Effector memory CD8-positive, alpha-beta T cell (primary cell): Measurements from ENCODE around the gene PRKD3.
"Not testable (repeated sequence)": the region's sequence is repeated elsewhere in the genome, so short reads cannot be mapped to it uniquely, and the experiment has no call there.

Experiments
- ATAC-seq: fragments of 150-1000 bp; cut with Tn5 transposase; replicated peaks from 2 replicates; pipeline ENCODE4 v1.10.0; 2021; ENCODE audit warnings: mild to moderate bottlenecking, moderate library complexity
- DNase-seq, 3 experiments: peaks; one replicate each; pipeline ENCODE4 v3.0.0; 2021
- H3K27ac Mint-ChIP-seq, 2 donors: one replicate each; pipeline ENCODE4 v1.8.0; 2022; ENCODE audit warnings: mild to moderate bottlenecking in 2 of 2, mixed read lengths in 2 of 2, moderate library complexity in 2 of 2
- H3K27me3 Mint-ChIP-seq, 2 donors: one replicate each; pipeline ENCODE4 v1.8.0; 2022; ENCODE audit warnings: mixed read lengths in 2 of 2
- H3K36me3 Mint-ChIP-seq: one replicate; pipeline ENCODE4 v1.8.0; 2022; ENCODE audit warnings: mild to moderate bottlenecking, moderate library complexity, mixed read lengths; ENCODE audit not compliant: insufficient read depth
- H3K4me1 Mint-ChIP-seq, 2 donors: one replicate each; pipeline ENCODE4 v1.8.0; 2022; ENCODE audit warnings: low read depth in 2 of 2, mixed read lengths in 2 of 2
- H3K4me3 Mint-ChIP-seq, 2 donors: one replicate each; pipeline ENCODE4 v1.8.0; 2022; ENCODE audit warnings: mild to moderate bottlenecking in 2 of 2, mixed read lengths in 2 of 2, moderate library complexity in 2 of 2
- H3K9me3 Mint-ChIP-seq, 2 donors: one replicate each; pipeline ENCODE4 v1.8.0; 2022; ENCODE audit warnings: mixed read lengths in 2 of 2

Gene PRKD3

DNA sequence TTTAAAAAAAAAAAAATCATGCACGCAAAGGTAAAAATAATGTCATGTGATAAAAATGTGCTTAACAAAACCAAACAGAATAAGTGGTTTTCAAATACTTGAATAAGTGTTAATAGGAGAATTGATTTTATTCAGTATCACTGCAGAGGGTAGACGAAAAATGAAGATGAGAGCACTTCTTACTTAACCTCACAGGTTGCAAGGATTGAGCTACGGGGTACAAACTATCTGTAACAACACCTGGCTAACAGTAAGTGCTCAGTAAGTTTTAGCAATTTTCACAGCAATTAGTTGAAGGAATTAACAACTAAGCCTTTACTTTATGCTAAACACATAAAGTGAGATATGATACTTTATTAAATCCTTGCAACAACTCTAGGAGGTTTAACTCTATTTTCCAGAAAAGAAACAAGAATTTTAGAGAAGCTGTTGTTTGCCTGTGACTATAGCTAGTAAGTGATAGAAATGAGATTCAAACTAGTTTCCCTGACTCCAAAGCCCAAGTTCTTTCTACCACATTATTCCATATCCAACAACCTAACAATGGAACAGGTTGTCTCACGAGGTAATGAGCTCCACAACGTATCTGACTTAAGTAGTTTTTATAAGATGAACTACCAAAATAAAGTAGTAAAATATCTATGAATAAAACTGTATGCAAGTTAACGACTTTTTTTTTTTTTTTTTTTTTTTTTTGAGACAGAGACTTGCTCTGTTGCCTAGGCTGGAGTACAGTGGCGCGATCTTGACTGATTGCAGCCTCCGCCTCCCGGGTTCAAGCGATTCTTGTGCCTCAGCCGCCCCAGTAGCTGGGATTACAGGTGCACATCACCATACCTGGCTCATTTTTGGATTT, 4.7 kb downstream of the PRKD3 start:
- Mint-ChIP-seq H3K27ac (no peak overlapping the region), H3K9me3 (no peaks in the 10 kb centered on the region), H3K27me3 (no peaks in the 10 kb centered on the region), H3K36me3 (peaks cover 11% of the 10 kb centered on the region), H3K4me3 (no peak overlapping the region), H3K4me1 (peaks cover 35 to 39% of the 10 kb centered on the region in 2 donors)
- DNase-seq (no peak), ATAC-seq (no peak)

DNA sequence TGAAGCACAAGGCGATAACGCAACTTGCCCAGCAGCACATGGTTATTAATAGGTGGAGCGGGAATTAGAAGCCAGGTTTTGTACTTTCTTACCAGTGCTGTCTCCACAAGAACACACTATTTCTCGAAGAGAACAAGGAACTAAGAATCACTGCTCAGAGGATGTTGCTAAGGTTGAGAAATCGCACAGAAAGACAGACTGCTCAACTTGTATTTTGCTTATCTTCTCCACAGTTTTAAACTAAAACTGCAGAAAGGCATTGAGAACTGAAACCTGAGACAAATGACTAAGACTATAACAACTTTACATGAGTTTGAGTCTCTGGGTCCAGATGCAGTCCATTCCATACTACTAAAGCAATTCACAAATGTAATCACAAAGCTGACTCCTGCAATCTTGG, 6.2 kb downstream of the PRKD3 start:
- Mint-ChIP-seq H3K27me3 (no peaks in the 10 kb centered on the region), H3K27ac (no peak overlapping the region), H3K36me3 (peaks cover 10% of the 10 kb centered on the region), H3K4me3 (no peak overlapping the region), H3K4me1 (peaks cover 36 to 43% of the 10 kb centered on the region in 2 donors), H3K9me3 (no peaks in the 10 kb centered on the region)
- no peak for DNase-seq
- no peak for ATAC-seq

GRCh38 chr2:37317746-37318145, 6.9 kb downstream of the PRKD3 start:
- H3K27me3 Mint-ChIP-seq, result no peaks in the 10 kb centered on the region
- H3K9me3 Mint-ChIP-seq, result no peaks in the 10 kb centered on the region
- no peak overlapping the region for H3K4me3 Mint-ChIP-seq
- peaks cover 38 to 46% of the 10 kb centered on the region in 2 donors for H3K4me1 Mint-ChIP-seq
- H3K27ac Mint-ChIP-seq, result no peak overlapping the region
- peaks cover 10% of the 10 kb centered on the region for H3K36me3 Mint-ChIP-seq
- DNase-seq (no peak), ATAC-seq (no peak)

DNA sequence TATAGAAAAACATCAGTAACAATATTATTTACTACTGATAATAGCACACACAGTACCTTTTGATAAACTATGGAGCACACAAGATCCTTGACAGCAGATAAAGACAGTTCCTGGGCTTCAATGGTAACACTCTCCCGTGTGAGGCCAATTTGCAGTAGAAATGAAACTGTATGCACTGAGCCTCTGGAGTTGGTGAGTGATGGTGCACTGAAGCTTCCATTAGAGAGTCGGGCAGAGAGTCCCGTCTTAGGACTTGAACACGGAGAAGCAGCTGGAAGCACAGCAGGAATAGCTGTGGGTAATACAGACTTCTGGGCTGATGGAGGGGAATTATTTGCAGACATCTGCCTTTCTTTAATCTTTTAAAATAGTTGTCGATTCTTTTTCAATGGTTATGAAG, 8.5 kb downstream of the PRKD3 start:
- H3K4me1 Mint-ChIP-seq, result peaks cover 34 to 44% of the 10 kb centered on the region in 2 donors
- H3K27me3 Mint-ChIP-seq, result no peaks in the 10 kb centered on the region
- no peak overlapping the region for H3K4me3 Mint-ChIP-seq
- H3K27ac Mint-ChIP-seq, result no peak overlapping the region
- H3K36me3 Mint-ChIP-seq, result peaks cover 10% of the 10 kb centered on the region
- no peak for DNase-seq
- ATAC-seq, result no peak
- H3K9me3 Mint-ChIP-seq, result no peaks in the 10 kb centered on the region

DNA sequence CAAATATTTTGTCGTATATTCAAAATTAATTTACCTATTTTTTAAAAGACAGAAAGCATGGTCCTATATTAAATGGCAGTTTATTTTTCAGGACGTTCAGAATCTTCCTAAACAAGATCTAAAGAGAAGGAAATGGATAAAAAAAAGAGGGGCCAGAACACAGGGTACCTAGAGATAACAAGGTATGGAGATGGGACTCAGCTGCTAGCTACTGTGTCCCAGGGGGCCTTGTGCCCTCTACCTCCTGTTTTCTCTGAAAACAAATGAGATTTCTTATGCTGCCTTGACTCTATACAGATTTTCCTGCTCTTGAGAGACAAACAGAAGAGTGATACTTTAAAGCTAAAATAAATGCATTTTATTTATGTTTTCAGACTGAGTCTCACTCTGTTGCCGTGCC, 9.3 kb downstream of the PRKD3 start:
- H3K4me1 Mint-ChIP-seq, result peaks cover 39 to 48% of the 10 kb centered on the region in 2 donors
- no peaks in the 10 kb centered on the region for H3K9me3 Mint-ChIP-seq
- H3K27me3 Mint-ChIP-seq, result no peaks in the 10 kb centered on the region
- no peak for ATAC-seq
- H3K36me3 Mint-ChIP-seq, result peaks cover 7% of the 10 kb centered on the region
- no peak overlapping the region for H3K4me3 Mint-ChIP-seq
- DNase-seq, result no peak
- no peak overlapping the region for H3K27ac Mint-ChIP-seq

GRCh38 chr2:37307500-37307899, 17.1 kb downstream of the PRKD3 start:
- H3K27me3 Mint-ChIP-seq, result no peaks in the 10 kb centered on the region
- H3K27ac Mint-ChIP-seq, result peak overlapping the region in 1 of 2 donors; percentile 56
- no peak overlapping the region for H3K4me3 Mint-ChIP-seq
- ATAC-seq, result no peak
- DNase-seq, result no peak
- H3K9me3 Mint-ChIP-seq, result no peaks in the 10 kb centered on the region
- H3K36me3 Mint-ChIP-seq, result peaks cover 2% of the 10 kb centered on the region
- H3K4me1 Mint-ChIP-seq, result peaks cover 13 to 16% of the 10 kb centered on the region in 2 donors

- Mint-ChIP-seq H3K27ac (peak overlapping the region in 1 of 2 donors; percentile 41), H3K4me1 (peaks cover 14 to 15% of the 10 kb centered on the region in 2 donors), H3K36me3 (peaks cover 3% of the 10 kb centered on the region)
Observed at GRCh38 chr2:37306024-37306423, 18.6 kb downstream of the PRKD3 start.

DNA sequence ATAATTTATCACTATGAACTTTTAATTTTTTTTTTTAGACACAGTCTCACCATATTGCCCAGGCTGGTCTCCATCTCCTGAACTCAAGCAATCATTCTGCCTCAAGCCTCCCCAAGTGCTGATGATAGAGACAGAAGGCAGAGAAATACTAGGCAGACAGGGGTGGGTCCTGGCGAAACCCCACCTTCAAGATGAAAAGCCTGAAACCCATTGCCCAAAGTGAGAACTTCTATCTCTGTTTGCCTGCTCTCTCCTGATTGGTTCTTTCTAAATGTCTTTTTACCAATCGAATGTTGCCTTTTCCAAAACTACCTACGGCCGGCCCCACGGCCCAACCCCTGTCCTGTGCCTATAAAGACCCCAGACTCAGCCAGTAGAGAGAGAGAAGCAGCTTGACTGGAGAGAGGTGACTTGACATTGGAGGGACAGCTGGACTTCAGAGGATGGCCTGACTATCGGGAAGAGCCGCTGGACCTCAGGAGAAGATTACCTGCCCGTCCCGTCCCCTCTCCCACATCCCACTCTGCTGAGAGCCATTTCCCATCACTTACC, 21.9 kb downstream of the PRKD3 start:
- no peak overlapping the region for H3K4me3 Mint-ChIP-seq
- ATAC-seq, result no peak
- peaks cover 7 to 18% of the 10 kb centered on the region in 2 donors for H3K4me1 Mint-ChIP-seq
- no peaks in the 10 kb centered on the region for H3K9me3 Mint-ChIP-seq
- H3K36me3 Mint-ChIP-seq, result peaks cover 6% of the 10 kb centered on the region
- H3K27ac Mint-ChIP-seq, result no peak overlapping the region
- H3K27me3 Mint-ChIP-seq, result no peaks in the 10 kb centered on the region
- DNase-seq, result no peak

More at GRCh38 chr2:37306024-37306423, 18.6 kb downstream of the PRKD3 start:
- H3K4me3 Mint-ChIP-seq, result no peak overlapping the region
- H3K9me3 Mint-ChIP-seq, result no peaks in the 10 kb centered on the region
- H3K27me3 Mint-ChIP-seq, result no peaks in the 10 kb centered on the region
- ATAC-seq (no peak), DNase-seq (no peak)

- DNase-seq (no peak), ATAC-seq (no peak)
- Mint-ChIP-seq H3K27me3 (no peaks in the 10 kb centered on the region), H3K4me3 (no peak overlapping the region), H3K9me3 (no peaks in the 10 kb centered on the region), H3K4me1 (peaks cover 7 to 18% of the 10 kb centered on the region in 2 donors), H3K27ac (no peak overlapping the region), H3K36me3 (peaks cover 9% of the 10 kb centered on the region)
Observed at GRCh38 chr2:37301408-37301807, 23.2 kb downstream of the PRKD3 start.

DNA sequence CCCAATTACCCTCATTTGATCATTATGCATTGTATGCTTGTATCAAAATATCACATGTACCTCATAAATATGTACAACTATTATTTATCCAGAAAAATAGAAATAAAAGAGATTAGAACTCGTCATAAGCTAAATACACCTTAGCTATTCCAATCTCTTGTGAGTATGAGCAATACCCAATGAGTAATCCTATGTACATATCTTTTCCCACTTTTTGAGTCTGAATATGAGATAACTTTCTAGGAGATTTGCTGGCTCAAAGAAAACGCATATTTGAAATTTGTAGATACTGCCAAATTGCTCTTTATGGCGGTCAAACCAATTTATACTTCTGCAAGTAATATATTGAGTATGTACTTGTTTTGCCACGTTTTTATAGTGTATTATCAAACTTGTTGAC, 24.1 kb downstream of the PRKD3 start:
- Mint-ChIP-seq H3K36me3 (peaks cover 9% of the 10 kb centered on the region), H3K27me3 (no peaks in the 10 kb centered on the region), H3K4me3 (no peak overlapping the region), H3K9me3 (no peaks in the 10 kb centered on the region), H3K27ac (no peak overlapping the region), H3K4me1 (peaks cover 4 to 16% of the 10 kb centered on the region in 2 donors)
- DNase-seq, result no peak
- ATAC-seq, result no peak

DNA sequence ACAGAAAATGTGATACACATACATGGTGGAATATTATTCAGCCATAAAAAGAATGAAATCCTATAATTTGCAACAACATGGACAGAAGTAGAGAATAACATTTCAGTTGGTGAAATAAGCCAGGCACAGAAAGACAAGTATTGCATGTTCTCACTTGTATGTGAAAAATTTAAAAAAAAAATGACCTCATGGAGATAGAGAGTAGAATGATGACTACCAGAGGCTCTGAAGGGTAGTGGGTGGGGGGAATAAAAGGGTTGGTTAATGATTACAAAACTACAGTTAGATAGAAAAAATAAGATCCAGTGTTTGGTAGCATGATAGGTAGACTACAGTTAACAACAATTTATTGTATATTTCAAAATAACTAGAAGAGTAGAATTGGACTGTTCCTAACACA, 24.5 kb downstream of the PRKD3 start:
- no peaks in the 10 kb centered on the region for H3K9me3 Mint-ChIP-seq
- DNase-seq, result no peak
- peaks cover 4 to 14% of the 10 kb centered on the region in 2 donors for H3K4me1 Mint-ChIP-seq
- no peak overlapping the region for H3K4me3 Mint-ChIP-seq
- no peak overlapping the region for H3K27ac Mint-ChIP-seq
- H3K27me3 Mint-ChIP-seq, result no peaks in the 10 kb centered on the region
- no peak for ATAC-seq
- H3K36me3 Mint-ChIP-seq, result peaks cover 9% of the 10 kb centered on the region

DNA sequence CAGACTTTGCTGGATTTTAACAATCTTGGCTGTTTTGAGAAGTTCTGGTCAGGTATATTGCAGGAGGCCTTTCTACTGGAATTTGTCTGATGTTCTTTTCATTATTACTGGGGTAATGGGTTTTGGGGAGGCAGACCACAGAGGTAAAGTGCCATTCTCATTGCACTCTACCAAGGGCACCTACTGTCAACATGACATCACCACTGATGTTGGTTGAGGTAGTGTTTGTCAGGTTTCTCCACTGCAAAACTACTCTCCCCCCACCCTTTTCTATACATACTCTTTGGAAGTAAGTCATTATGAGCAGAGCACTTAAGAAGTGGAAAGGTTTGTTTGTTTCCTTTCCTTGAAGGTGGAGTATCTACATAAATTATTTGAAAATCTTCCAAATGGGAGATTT, 27.0 kb downstream of the PRKD3 start:
- Mint-ChIP-seq H3K9me3 (no peaks in the 10 kb centered on the region), H3K4me3 (no peak overlapping the region), H3K27me3 (no peaks in the 10 kb centered on the region), H3K4me1 (peaks cover 4 to 14% of the 10 kb centered on the region in 2 donors), H3K36me3 (peaks cover 9% of the 10 kb centered on the region), H3K27ac (no peak overlapping the region)
- no peak for ATAC-seq
- no peak for DNase-seq

DNA sequence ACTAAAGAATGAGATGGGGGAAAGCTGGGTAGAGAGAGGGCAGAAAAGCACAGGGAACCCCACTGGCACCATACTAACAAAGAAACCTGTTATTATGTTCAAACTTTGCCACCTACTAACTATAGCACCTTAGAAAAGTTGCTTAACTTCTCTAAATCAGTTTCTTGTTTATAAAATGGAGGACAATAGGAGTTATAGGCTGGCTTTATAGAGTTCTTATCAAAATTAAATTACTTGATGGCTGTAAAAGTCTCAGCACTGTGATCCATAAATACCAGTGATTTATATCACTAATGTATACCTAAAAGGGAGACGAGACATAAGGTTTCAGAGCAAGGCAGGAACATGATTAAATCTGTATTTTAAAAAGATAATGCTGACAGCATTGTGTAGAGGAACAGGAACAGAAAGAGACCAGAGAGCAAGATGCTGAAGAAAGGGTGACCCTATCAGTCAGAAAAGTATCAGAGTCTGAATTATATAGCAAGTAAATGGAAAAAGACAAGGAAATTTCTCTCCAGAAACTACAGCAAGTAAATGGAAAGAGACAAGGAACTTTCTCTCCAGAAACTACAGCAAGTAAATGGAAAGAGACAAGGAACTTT, 29.1 kb downstream of the PRKD3 start:
- no peaks in the 10 kb centered on the region for H3K9me3 Mint-ChIP-seq
- H3K27me3 Mint-ChIP-seq, result no peaks in the 10 kb centered on the region
- peaks cover 17% of the 10 kb centered on the region for H3K36me3 Mint-ChIP-seq
- H3K27ac Mint-ChIP-seq, result no peak overlapping the region
- ATAC-seq, result no peak
- DNase-seq, result no peak
- peaks cover 0 to 14% of the 10 kb centered on the region in 2 donors for H3K4me1 Mint-ChIP-seq
- H3K4me3 Mint-ChIP-seq, result no peak overlapping the region

- H3K4me3 Mint-ChIP-seq, H3K27ac Mint-ChIP-seq, H3K9me3 Mint-ChIP-seq, ATAC-seq, H3K27me3 Mint-ChIP-seq, DNase-seq: not testable (repeated sequence)
- Mint-ChIP-seq H3K4me1 (peaks cover 0 to 11% of the 10 kb centered on the region in 2 donors), H3K36me3 (peaks cover 23% of the 10 kb centered on the region)
Observed at GRCh38 chr2:37294858-37295257, 29.8 kb downstream of the PRKD3 start.
